ENCODE data around the gene RTBDN.

DNA sequence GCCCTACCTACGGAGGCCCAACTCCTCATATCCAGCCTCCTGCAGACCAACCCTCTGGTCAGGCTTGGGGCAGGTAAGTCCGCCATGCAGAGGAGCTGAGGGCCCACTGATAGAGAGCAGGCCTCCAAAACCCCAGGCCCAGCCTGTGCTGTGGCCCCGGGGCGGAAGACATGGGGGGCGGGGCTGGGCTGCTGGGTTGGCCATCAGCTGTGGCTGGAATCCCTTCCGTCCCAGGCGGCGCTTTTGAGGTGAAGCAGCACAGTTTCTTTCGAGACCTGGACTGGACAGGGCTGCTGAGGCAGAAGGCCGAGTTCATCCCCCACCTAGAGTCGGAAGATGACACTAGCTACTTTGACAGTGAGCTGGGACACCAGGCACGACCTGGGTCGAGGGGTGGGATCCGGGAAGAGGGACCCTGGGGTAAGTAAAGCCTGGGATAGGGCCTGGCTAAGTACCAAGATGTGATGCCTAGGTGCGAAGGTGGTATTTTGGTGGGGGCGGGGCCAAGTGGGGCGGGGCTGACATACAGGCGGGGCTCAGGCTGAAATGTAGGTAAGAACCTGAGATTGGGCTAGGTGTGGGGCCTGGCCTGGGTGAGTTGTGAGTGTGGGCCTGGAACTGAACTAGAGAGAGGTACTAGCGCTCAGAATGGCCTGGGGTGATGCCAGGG is 31.5 kb upstream of the RTBDN start:
- TF ChIP-seq EZH2 (IDR thresholded peaks at IDR 0.05; ENCODE audit: insufficient read depth, poor library complexity, severe bottlenecking) (no peak), EZH2phosphoT487 (IDR thresholded peaks at IDR 0.05; ENCODE audit: insufficient read depth, low read depth) (no peak)
